ENCODE data around the gene LHPP.
"Not testable (repeated sequence)": the region's sequence is repeated elsewhere in the genome, so short reads cannot be mapped to it uniquely, and the experiment has no call there.

Gene LHPP

GRCh38 chr10:124543971-124544370 is 82.3 kb downstream of the LHPP start:
- H3K4me1 ChIP-seq (ENCODE audit: insufficient read depth, low read length): peaks cover 5% of the 10 kb centered on the region
- H3K36me3 ChIP-seq (ENCODE audit: insufficient read depth, low read length): no peaks in the 10 kb centered on the region
- no peaks in the 10 kb centered on the region for H3K9me3 ChIP-seq (ENCODE audit: low read length)
- no peak overlapping the region for H3K4me3 ChIP-seq (ENCODE audit: low read depth in 1 of 2, low read length in 2 of 2)
- H3K27ac ChIP-seq (ENCODE audit: low read depth, low read length): no peak overlapping the region
- no peaks in the 10 kb centered on the region for H3K27me3 ChIP-seq (ENCODE audit: control insufficient read depth in 1 of 2, insufficient read depth in 2 of 2, low read length in 2 of 2)
- no peak overlapping the region for H3K9ac ChIP-seq (ENCODE audit: low read length)

GRCh38 chr10:124544711-124545110 is 83.1 kb downstream of the LHPP start:
- Histone ChIP-seq H3K9ac (ENCODE audit: low read length) (no peak overlapping the region), H3K36me3 (ENCODE audit: insufficient read depth, low read length) (no peaks in the 10 kb centered on the region)

GRCh38 chr10:124545351-124546054 is 83.9 kb downstream of the LHPP start:
- no peaks in the 10 kb centered on the region for H3K9me3 ChIP-seq (ENCODE audit: low read length)
- H3K4me1 ChIP-seq (ENCODE audit: insufficient read depth, low read length): peaks cover 1% of the 10 kb centered on the region
- no peak overlapping the region for H3K9ac ChIP-seq (ENCODE audit: low read length)
- no peak overlapping the region for H3K27ac ChIP-seq (ENCODE audit: low read depth, low read length)
- no peaks in the 10 kb centered on the region for H3K36me3 ChIP-seq (ENCODE audit: insufficient read depth, low read length)
- H3K27me3 ChIP-seq (ENCODE audit: control insufficient read depth in 1 of 2, insufficient read depth in 2 of 2, low read length in 2 of 2): no peaks in the 10 kb centered on the region
- H3K4me3 ChIP-seq (ENCODE audit: low read depth in 1 of 2, low read length in 2 of 2): no peak overlapping the region

More at GRCh38 chr10:124544711-124545110, 83.1 kb downstream of the LHPP start:
- Histone ChIP-seq H3K4me1 (ENCODE audit: insufficient read depth, low read length) (peaks cover 5% of the 10 kb centered on the region), H3K27me3 (ENCODE audit: control insufficient read depth in 1 of 2, insufficient read depth in 2 of 2, low read length in 2 of 2) (no peaks in the 10 kb centered on the region), H3K9me3 (ENCODE audit: low read length) (no peaks in the 10 kb centered on the region), H3K4me3 (ENCODE audit: low read depth in 1 of 2, low read length in 2 of 2) (no peak overlapping the region), H3K27ac (ENCODE audit: low read depth, low read length) (no peak overlapping the region)

GRCh38 chr10:124546055-124546369 is 84.4 kb downstream of the LHPP start:
- Histone ChIP-seq H3K9ac (ENCODE audit: low read length) (no peak overlapping the region), H3K36me3 (ENCODE audit: insufficient read depth, low read length) (no peaks in the 10 kb centered on the region), H3K9me3 (ENCODE audit: low read length) (no peaks in the 10 kb centered on the region), H3K27ac (ENCODE audit: low read depth, low read length) (no peak overlapping the region), H3K27me3 (ENCODE audit: control insufficient read depth in 1 of 2, insufficient read depth in 2 of 2, low read length in 2 of 2) (no peaks in the 10 kb centered on the region), H3K4me1 (ENCODE audit: insufficient read depth, low read length) (no peaks in the 10 kb centered on the region), H3K4me3 (ENCODE audit: low read depth in 1 of 2, low read length in 2 of 2) (no peak overlapping the region)

GRCh38 chr10:124546957-124547646 is 85.5 kb downstream of the LHPP start:
- Histone ChIP-seq H3K4me3 (ENCODE audit: low read depth in 1 of 2, low read length in 2 of 2) (no peak overlapping the region), H3K36me3 (ENCODE audit: insufficient read depth, low read length) (no peaks in the 10 kb centered on the region), H3K9me3 (ENCODE audit: low read length) (no peaks in the 10 kb centered on the region), H3K27me3 (ENCODE audit: control insufficient read depth in 1 of 2, insufficient read depth in 2 of 2, low read length in 2 of 2) (no peaks in the 10 kb centered on the region), H3K9ac (ENCODE audit: low read length) (no peak overlapping the region), H3K4me1 (ENCODE audit: insufficient read depth, low read length) (no peaks in the 10 kb centered on the region), H3K27ac (ENCODE audit: low read depth, low read length) (no peak overlapping the region)

- H3K4me3 ChIP-seq (ENCODE audit: low read depth in 1 of 2, low read length in 2 of 2): no peak overlapping the region
Measured at GRCh38 chr10:124547647-124548168, 86.1 kb downstream of the LHPP start.

GRCh38 chr10:124549171-124549570 is 87.5 kb downstream of the LHPP start:
- H3K27me3 ChIP-seq (ENCODE audit: control insufficient read depth in 1 of 2, insufficient read depth in 2 of 2, low read length in 2 of 2); H3K9ac ChIP-seq (ENCODE audit: low read length); H3K36me3 ChIP-seq (ENCODE audit: insufficient read depth, low read length); H3K4me1 ChIP-seq (ENCODE audit: insufficient read depth, low read length); H3K4me3 ChIP-seq (ENCODE audit: low read depth in 1 of 2, low read length in 2 of 2); H3K27ac ChIP-seq (ENCODE audit: low read depth, low read length); H3K9me3 ChIP-seq (ENCODE audit: low read length): not testable (repeated sequence)

More at GRCh38 chr10:124547647-124548168, 86.1 kb downstream of the LHPP start:
- Histone ChIP-seq H3K4me1 (ENCODE audit: insufficient read depth, low read length) (no peaks in the 10 kb centered on the region), H3K9ac (ENCODE audit: low read length) (no peak overlapping the region), H3K27ac (ENCODE audit: low read depth, low read length) (no peak overlapping the region), H3K27me3 (ENCODE audit: control insufficient read depth in 1 of 2, insufficient read depth in 2 of 2, low read length in 2 of 2) (no peaks in the 10 kb centered on the region), H3K36me3 (ENCODE audit: insufficient read depth, low read length) (no peaks in the 10 kb centered on the region), H3K9me3 (ENCODE audit: low read length) (no peaks in the 10 kb centered on the region)

GRCh38 chr10:124550293-124551034 is 88.8 kb downstream of the LHPP start:
- H3K9me3 ChIP-seq (ENCODE audit: low read length): no peaks in the 10 kb centered on the region
- H3K4me3 ChIP-seq (ENCODE audit: low read depth in 1 of 2, low read length in 2 of 2): no peak overlapping the region
- H3K4me1 ChIP-seq (ENCODE audit: insufficient read depth, low read length): no peaks in the 10 kb centered on the region
- H3K27me3 ChIP-seq (ENCODE audit: control insufficient read depth in 1 of 2, insufficient read depth in 2 of 2, low read length in 2 of 2): no peaks in the 10 kb centered on the region
- no peak overlapping the region for H3K9ac ChIP-seq (ENCODE audit: low read length)
- H3K27ac ChIP-seq (ENCODE audit: low read depth, low read length): no peak overlapping the region
- no peaks in the 10 kb centered on the region for H3K36me3 ChIP-seq (ENCODE audit: insufficient read depth, low read length)

- H3K27me3 ChIP-seq (ENCODE audit: control insufficient read depth in 1 of 2, insufficient read depth in 2 of 2, low read length in 2 of 2): no peaks in the 10 kb centered on the region
- H3K4me3 ChIP-seq (ENCODE audit: low read depth in 1 of 2, low read length in 2 of 2): no peak overlapping the region
- no peaks in the 10 kb centered on the region for H3K4me1 ChIP-seq (ENCODE audit: insufficient read depth, low read length)
- H3K9ac ChIP-seq (ENCODE audit: low read length): no peak overlapping the region
- no peaks in the 10 kb centered on the region for H3K9me3 ChIP-seq (ENCODE audit: low read length)
- no peak overlapping the region for H3K27ac ChIP-seq (ENCODE audit: low read depth, low read length)
- H3K36me3 ChIP-seq (ENCODE audit: insufficient read depth, low read length): no peaks in the 10 kb centered on the region
Measured at GRCh38 chr10:124551097-124551496, 89.5 kb downstream of the LHPP start.

- no peak overlapping the region for H3K9ac ChIP-seq (ENCODE audit: low read length)
- no peaks in the 10 kb centered on the region for H3K36me3 ChIP-seq (ENCODE audit: insufficient read depth, low read length)
- H3K27ac ChIP-seq (ENCODE audit: low read depth, low read length): no peak overlapping the region
- H3K4me3 ChIP-seq (ENCODE audit: low read depth in 1 of 2, low read length in 2 of 2): no peak overlapping the region
- H3K4me1 ChIP-seq (ENCODE audit: insufficient read depth, low read length): no peaks in the 10 kb centered on the region
- no peaks in the 10 kb centered on the region for H3K27me3 ChIP-seq (ENCODE audit: control insufficient read depth in 1 of 2, insufficient read depth in 2 of 2, low read length in 2 of 2)
- H3K9me3 ChIP-seq (ENCODE audit: low read length): no peaks in the 10 kb centered on the region
Measured at GRCh38 chr10:124551755-124552154, 90.1 kb downstream of the LHPP start.

GRCh38 chr10:124552691-124553276 is 91.2 kb downstream of the LHPP start:
- Histone ChIP-seq H3K9me3 (ENCODE audit: low read length) (no peaks in the 10 kb centered on the region), H3K9ac (ENCODE audit: low read length) (no peak overlapping the region), H3K36me3 (ENCODE audit: insufficient read depth, low read length) (no peaks in the 10 kb centered on the region), H3K27me3 (ENCODE audit: control insufficient read depth in 1 of 2, insufficient read depth in 2 of 2, low read length in 2 of 2) (no peaks in the 10 kb centered on the region), H3K4me1 (ENCODE audit: insufficient read depth, low read length) (no peaks in the 10 kb centered on the region), H3K4me3 (ENCODE audit: low read depth in 1 of 2, low read length in 2 of 2) (no peak overlapping the region), H3K27ac (ENCODE audit: low read depth, low read length) (no peak overlapping the region)
